Astrocyte of the spinal cord (primary cell): ENCODE measurements around the gene OOSP4B.

ENCODE experiments used
- DNase-seq: peaks from one replicate; pipeline ENCODE4 v3.0.0; 2011; ENCODE audit warnings: low read depth, low spot score
- H3K4me3 ChIP-seq: 2 replicates; pipeline ENCODE4 v1.5.1; 2011; ENCODE audit warnings: low read depth, mild to moderate bottlenecking, low read length, moderate library complexity
- CTCF ChIP-seq: IDR thresholded peaks from 2 replicates; pipeline ENCODE4 v1.5.1; 2012; ENCODE audit warnings: low read depth, mild to moderate bottlenecking, low read length, inconsistent platforms
- in situ Hi-C: cut with HindIII; loops from 2 replicates; pipeline ENCODE4 v1.10.0; 2017; ENCODE audit warnings: low sequenced_read_pairs

Gene OOSP4B

GRCh38 chr11:60078745-60079144, 61.8 kb downstream of the OOSP4B start:
- no peak for DNase-seq
- in situ Hi-C loops, result no loop called here
- no peak for TF ChIP-seq CTCF
- H3K4me3 ChIP-seq, result no peak overlapping the region

DNA sequence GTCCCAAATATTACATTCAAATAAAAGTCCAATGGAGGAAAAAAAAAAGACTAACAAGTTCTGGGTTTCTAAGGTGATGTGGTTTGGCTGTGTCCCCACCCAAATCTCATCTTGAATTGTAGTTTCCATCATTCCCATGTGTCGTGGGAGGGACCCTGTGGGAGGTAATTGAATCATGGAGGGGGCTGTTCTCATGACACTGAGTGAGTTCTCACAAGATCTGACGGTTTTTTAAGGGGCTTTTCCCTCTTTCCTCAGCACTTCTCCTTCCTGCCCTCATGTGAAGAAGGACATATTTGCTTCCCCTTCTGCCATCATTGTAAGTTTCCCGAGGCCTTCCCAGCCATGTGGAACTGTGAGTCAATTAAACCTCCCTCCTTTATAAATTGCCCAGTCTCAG, 63.6 kb downstream of the OOSP4B start:
- in situ Hi-C loops, result no loop called here
- no peak for TF ChIP-seq CTCF
- no peak overlapping the region for H3K4me3 ChIP-seq
- no peak for DNase-seq
